A172 (cell line): Measurements from ENCODE around the gene EIF2S1. TPM values are rescaled to one million over a fixed set of nuclear protein-coding genes. Genes with fewer than 3 reads are reported as not detected.
A peak's percentile ranks its signal among the peaks of the same experiment; 100 is the strongest.
"Not testable (repeated sequence)": the region's sequence is repeated elsewhere in the genome, so short reads cannot be mapped to it uniquely, and the experiment has no call there.

Source experiments
- DNase-seq: peaks from one replicate; pipeline ENCODE4 v3.0.0-alpha.2; 2015; ENCODE audit warnings: low spot score
- total RNA-seq: library from RNA; depleted of rRNA; stranded (reverse); fragments of >200 nt; shearing (Covaris generic); gene quantifications from 2 replicates; pipeline ENCODE4 v1.2.3, GENCODE V29; 2014; rRNA removed

Gene EIF2S1
- total RNA-seq = 316 and 323 TPM in 2 replicates

- DNase-seq = peak; percentile 96
Measured at GRCh38 chr14:67359775-67360469, at the start of gene EIF2S1, which contains the start of gene ATP6V1D. TSS of gene EIF2S1 (plus strand) at chr14:67360328. CDS start at chr14:67364768, 4,440 bp downstream. TSS of gene ATP6V1D (minus strand) at chr14:67359804. CDS start at chr14:67359698, 106 bp downstream.

- DNase-seq = no peak
Measured at GRCh38 chr14:67311868-67312267, 48.3 kb upstream of the EIF2S1 start.

- no peak for DNase-seq
Measured at GRCh38 chr14:67313153-67313552, 47.0 kb upstream of the EIF2S1 start.

- DNase-seq = no peak
Measured at GRCh38 chr14:67317822-67318221, 42.3 kb upstream of the EIF2S1 start.

GRCh38 chr14:67319142-67319541 is 41.0 kb upstream of the EIF2S1 start:
- no peak for DNase-seq

- DNase-seq = not testable (repeated sequence)
Measured at GRCh38 chr14:67329666-67330065, 30.5 kb upstream of the EIF2S1 start.

GRCh38 chr14:67331368-67332125 is 28.6 kb upstream of the EIF2S1 start:
- DNase-seq = peak; percentile 8

GRCh38 chr14:67332468-67332867 is 27.7 kb upstream of the EIF2S1 start:
- no peak for DNase-seq

GRCh38 chr14:67335781-67336180 is 24.3 kb upstream of the EIF2S1 start:
- DNase-seq = no peak

- DNase-seq = not testable (repeated sequence)
Measured at GRCh38 chr14:67341231-67341630, 18.9 kb upstream of the EIF2S1 start.

- no peak for DNase-seq
Measured at GRCh38 chr14:67343601-67344230, 16.4 kb upstream of the EIF2S1 start.

GRCh38 chr14:67345583-67345982 is 14.5 kb upstream of the EIF2S1 start:
- DNase-seq = no peak

- DNase-seq = no peak
Measured at GRCh38 chr14:67352055-67352454, 8.1 kb upstream of the EIF2S1 start.

- peak; percentile 2 for DNase-seq
Measured at GRCh38 chr14:67357186-67357968, 2.8 kb upstream of the EIF2S1 start.

- DNase-seq = peak; percentile 13
Measured at GRCh38 chr14:67357969-67358354, 2.2 kb upstream of the EIF2S1 start.

- peak; percentile 2 for DNase-seq
Measured at GRCh38 chr14:67358924-67359774, 979 bp upstream of the EIF2S1 start.

GRCh38 chr14:67360470-67361206 is 510 bp downstream of the EIF2S1 start:
- DNase-seq = no peak

- no peak for DNase-seq
Measured at GRCh38 chr14:67365476-67365875, 5.3 kb downstream of the EIF2S1 start.

- peak; percentile 3 for DNase-seq
Measured at GRCh38 chr14:67370830-67371229, 10.7 kb downstream of the EIF2S1 start.
